ENCODE results near the gene PLSCR4. TPM values are rescaled to one million over a fixed set of nuclear protein-coding genes. Genes with fewer than 3 reads are reported as not detected.

Gene PLSCR4
- total and polyA plus RNA-seq, 9 of the 15 experiments (the other 6 are each of a cell fraction or from before 2014, with no cell fraction given) = 0.11 to 0.68 (median 0.21) TPM

DNA sequence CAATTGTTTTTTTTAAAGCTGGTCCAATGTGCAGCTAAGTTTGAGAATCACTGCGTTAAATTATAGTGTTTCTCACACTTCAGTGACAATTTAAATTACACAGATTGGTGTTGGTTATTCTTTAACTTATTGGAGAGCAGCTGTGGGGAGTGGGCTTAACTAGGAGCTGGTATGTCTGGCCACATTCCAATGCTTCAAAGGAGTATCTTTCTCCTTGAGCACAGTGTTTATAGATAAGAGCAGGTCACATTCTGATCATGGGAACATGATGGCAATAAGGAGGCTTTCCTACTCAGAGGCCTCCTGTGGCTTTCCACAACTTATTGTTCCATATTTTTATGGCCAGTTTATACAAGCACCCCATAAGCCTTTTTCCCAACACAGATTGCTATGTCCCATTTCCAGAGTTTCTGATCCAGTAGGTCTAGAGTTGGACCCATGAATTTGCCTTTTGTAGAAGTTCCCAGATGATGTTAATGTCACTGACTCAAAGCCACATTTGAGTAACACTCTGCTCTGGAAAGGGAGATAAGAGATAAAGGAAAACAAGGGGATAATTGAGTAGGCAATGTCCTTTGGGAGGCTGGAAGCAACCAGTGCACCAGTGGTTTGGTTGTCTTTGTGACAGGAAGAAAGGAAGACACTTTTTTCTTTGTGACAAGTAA, 33.0 kb upstream of the PLSCR4 start:
- no peak for DNase-seq (ENCODE audit: extremely low read depth in 1 of 4, low spot score in 3 of 4)
- TF ChIP-seq CBX3 (IDR thresholded peaks at IDR 0.05; ENCODE audit: borderline replicate concordance in 1 of 2, low read length in 2 of 2) (no peak), HDAC8 (tag; IDR thresholded peaks at IDR 0.05) (no peak), CCAR2 (IDR thresholded peaks at IDR 0.05; ENCODE audit: low read depth, low read length) (no peak)
- TF ChIP-seq, protein P1, sequence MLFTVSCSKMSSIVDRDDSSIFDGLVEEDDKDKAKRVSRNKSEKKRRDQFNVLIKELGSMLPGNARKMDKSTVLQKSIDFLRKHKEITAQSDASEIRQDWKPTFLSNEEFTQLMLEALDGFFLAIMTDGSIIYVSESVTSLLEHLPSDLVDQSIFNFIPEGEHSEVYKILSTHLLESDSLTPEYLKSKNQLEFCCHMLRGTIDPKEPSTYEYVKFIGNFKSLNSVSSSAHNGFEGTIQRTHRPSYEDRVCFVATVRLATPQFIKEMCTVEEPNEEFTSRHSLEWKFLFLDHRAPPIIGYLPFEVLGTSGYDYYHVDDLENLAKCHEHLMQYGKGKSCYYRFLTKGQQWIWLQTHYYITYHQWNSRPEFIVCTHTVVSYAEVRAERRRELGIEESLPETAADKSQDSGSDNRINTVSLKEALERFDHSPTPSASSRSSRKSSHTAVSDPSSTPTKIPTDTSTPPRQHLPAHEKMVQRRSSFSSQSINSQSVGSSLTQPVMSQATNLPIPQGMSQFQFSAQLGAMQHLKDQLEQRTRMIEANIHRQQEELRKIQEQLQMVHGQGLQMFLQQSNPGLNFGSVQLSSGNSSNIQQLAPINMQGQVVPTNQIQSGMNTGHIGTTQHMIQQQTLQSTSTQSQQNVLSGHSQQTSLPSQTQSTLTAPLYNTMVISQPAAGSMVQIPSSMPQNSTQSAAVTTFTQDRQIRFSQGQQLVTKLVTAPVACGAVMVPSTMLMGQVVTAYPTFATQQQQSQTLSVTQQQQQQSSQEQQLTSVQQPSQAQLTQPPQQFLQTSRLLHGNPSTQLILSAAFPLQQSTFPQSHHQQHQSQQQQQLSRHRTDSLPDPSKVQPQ (CRISPR knock-in tag; IDR thresholded peaks at IDR 0.05; ENCODE audit: borderline replicate concordance) = no peak
- TF ChIP-seq, protein P2, sequence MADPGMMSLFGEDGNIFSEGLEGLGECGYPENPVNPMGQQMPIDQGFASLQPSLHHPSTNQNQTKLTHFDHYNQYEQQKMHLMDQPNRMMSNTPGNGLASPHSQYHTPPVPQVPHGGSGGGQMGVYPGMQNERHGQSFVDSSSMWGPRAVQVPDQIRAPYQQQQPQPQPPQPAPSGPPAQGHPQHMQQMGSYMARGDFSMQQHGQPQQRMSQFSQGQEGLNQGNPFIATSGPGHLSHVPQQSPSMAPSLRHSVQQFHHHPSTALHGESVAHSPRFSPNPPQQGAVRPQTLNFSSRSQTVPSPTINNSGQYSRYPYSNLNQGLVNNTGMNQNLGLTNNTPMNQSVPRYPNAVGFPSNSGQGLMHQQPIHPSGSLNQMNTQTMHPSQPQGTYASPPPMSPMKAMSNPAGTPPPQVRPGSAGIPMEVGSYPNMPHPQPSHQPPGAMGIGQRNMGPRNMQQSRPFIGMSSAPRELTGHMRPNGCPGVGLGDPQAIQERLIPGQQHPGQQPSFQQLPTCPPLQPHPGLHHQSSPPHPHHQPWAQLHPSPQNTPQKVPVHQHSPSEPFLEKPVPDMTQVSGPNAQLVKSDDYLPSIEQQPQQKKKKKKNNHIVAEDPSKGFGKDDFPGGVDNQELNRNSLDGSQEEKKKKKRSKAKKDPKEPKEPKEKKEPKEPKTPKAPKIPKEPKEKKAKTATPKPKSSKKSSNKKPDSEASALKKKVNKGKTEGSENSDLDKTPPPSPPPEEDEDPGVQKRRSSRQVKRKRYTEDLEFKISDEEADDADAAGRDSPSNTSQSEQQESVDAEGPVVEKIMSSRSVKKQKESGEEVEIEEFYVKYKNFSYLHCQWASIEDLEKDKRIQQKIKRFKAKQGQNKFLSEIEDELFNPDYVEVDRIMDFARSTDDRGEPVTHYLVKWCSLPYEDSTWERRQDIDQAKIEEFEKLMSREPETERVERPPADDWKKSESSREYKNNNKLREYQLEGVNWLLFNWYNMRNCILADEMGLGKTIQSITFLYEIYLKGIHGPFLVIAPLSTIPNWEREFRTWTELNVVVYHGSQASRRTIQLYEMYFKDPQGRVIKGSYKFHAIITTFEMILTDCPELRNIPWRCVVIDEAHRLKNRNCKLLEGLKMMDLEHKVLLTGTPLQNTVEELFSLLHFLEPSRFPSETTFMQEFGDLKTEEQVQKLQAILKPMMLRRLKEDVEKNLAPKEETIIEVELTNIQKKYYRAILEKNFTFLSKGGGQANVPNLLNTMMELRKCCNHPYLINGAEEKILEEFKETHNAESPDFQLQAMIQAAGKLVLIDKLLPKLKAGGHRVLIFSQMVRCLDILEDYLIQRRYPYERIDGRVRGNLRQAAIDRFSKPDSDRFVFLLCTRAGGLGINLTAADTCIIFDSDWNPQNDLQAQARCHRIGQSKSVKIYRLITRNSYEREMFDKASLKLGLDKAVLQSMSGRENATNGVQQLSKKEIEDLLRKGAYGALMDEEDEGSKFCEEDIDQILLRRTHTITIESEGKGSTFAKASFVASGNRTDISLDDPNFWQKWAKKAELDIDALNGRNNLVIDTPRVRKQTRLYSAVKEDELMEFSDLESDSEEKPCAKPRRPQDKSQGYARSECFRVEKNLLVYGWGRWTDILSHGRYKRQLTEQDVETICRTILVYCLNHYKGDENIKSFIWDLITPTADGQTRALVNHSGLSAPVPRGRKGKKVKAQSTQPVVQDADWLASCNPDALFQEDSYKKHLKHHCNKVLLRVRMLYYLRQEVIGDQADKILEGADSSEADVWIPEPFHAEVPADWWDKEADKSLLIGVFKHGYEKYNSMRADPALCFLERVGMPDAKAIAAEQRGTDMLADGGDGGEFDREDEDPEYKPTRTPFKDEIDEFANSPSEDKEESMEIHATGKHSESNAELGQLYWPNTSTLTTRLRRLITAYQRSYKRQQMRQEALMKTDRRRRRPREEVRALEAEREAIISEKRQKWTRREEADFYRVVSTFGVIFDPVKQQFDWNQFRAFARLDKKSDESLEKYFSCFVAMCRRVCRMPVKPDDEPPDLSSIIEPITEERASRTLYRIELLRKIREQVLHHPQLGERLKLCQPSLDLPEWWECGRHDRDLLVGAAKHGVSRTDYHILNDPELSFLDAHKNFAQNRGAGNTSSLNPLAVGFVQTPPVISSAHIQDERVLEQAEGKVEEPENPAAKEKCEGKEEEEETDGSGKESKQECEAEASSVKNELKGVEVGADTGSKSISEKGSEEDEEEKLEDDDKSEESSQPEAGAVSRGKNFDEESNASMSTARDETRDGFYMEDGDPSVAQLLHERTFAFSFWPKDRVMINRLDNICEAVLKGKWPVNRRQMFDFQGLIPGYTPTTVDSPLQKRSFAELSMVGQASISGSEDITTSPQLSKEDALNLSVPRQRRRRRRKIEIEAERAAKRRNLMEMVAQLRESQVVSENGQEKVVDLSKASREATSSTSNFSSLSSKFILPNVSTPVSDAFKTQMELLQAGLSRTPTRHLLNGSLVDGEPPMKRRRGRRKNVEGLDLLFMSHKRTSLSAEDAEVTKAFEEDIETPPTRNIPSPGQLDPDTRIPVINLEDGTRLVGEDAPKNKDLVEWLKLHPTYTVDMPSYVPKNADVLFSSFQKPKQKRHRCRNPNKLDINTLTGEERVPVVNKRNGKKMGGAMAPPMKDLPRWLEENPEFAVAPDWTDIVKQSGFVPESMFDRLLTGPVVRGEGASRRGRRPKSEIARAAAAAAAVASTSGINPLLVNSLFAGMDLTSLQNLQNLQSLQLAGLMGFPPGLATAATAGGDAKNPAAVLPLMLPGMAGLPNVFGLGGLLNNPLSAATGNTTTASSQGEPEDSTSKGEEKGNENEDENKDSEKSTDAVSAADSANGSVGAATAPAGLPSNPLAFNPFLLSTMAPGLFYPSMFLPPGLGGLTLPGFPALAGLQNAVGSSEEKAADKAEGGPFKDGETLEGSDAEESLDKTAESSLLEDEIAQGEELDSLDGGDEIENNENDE (IDR thresholded peaks at IDR 0.05; ENCODE audit: low read depth, low read length) = no peak
- TF ChIP-seq, protein P3, sequence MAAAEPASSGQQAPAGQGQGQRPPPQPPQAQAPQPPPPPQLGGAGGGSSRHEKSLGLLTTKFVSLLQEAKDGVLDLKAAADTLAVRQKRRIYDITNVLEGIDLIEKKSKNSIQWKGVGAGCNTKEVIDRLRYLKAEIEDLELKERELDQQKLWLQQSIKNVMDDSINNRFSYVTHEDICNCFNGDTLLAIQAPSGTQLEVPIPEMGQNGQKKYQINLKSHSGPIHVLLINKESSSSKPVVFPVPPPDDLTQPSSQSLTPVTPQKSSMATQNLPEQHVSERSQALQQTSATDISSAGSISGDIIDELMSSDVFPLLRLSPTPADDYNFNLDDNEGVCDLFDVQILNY (CRISPR knock-in tag; IDR thresholded peaks at IDR 0.05) = no peak

More for the DNA sequence above, 33.0 kb upstream of the PLSCR4 start:
- Histone ChIP-seq H2AFZ (ENCODE audit: low read depth, low read length) (no peak overlapping the region), H3K79me2 (ENCODE audit: control insufficient read depth, insufficient read depth, low read length) (no peaks in the 10 kb centered on the region), H3K4me3 (no peak overlapping the region), H3K4me2 (ENCODE audit: insufficient read depth, low read length) (no peak overlapping the region), H3K36me3 (ENCODE audit: control insufficient read depth, insufficient read depth, low read length) (no peaks in the 10 kb centered on the region), H4K20me1 (replicated peaks; ENCODE audit: control insufficient read depth, insufficient read depth, low read length) (no peaks in the 10 kb centered on the region), H3K4me1 (replicated peaks in 1 of 2; ENCODE audit: control insufficient read depth in 2 of 2, insufficient read depth in 2 of 2, low read length in 2 of 2) (no peaks in the 10 kb centered on the region), H3K9me1 (ENCODE audit: control insufficient read depth, insufficient read depth, low read length) (no peaks in the 10 kb centered on the region), H3K27ac (ENCODE audit: extremely low read depth, low read depth, low read length) (no peak overlapping the region), H3K9ac (ENCODE audit: insufficient read depth in 1 of 2, low read depth in 2 of 2, low read length in 2 of 2) (no peak overlapping the region), H3K27me3 (ENCODE audit: control insufficient read depth in 2 of 2, insufficient read depth in 2 of 2, low read length in 2 of 2) (no peaks in the 10 kb centered on the region), H3K9me3 (replicated peaks; ENCODE audit: control insufficient read depth, insufficient read depth, low read depth, low read length) (no peaks in the 10 kb centered on the region)
- ChIA-PET CTCF (ENCODE audit: low intra/inter-chr PET ratio) (no interaction called here), POLR2A (no interaction called here)
- FAIRE-seq (no peak), ATAC-seq (no peak)
- 0% methylated on average over 1 of the region's 1 CpG for WGBS (ENCODE audit: insufficient coverage, low coverage, missing lambda C conversion rate)
- intact Hi-C loops (cut with micrococcal nuclease) = no loop called here
- in situ Hi-C loops (cut with MboI) = no loop called here
- no TSS peak for BruUV-seq (replicated peaks)
